H7 (cell line): ENCODE data around the gene GGCX. TPM values are rescaled to one million over a fixed set of nuclear protein-coding genes. Genes with fewer than 3 reads are reported as not detected.
A peak's percentile ranks its signal among the peaks of the same experiment; 100 is the strongest.
"Not testable (repeated sequence)": the region's sequence is repeated elsewhere in the genome, so short reads cannot be mapped to it uniquely, and the experiment has no call there.

Experiments used
- DNase-seq: peaks from one replicate; pipeline ENCODE4 v3.0.0; 2012
- H3K27me3 ChIP-seq: 2 replicates; pipeline ENCODE4 v1.6.0; 2011; ENCODE audit warnings: mild to moderate bottlenecking, low read length; ENCODE audit not compliant: control insufficient read depth, insufficient read depth
- H3K36me3 ChIP-seq: replicated peaks from 2 replicates; pipeline ENCODE4 v1.5.1; 2011; ENCODE audit warnings: low read length; ENCODE audit not compliant: control insufficient read depth, insufficient read depth
- H3K4me3 ChIP-seq: 2 replicates; pipeline ENCODE4 v1.5.1; 2011; ENCODE audit warnings: low read depth, mild to moderate bottlenecking, control low read depth, low read length, moderate library complexity; ENCODE audit not compliant: insufficient read depth
- total RNA-seq: library from RNA; depleted of rRNA; stranded (reverse); fragments of >200 nt; shearing (Covaris generic); gene quantifications from 2 replicates; pipeline ENCODE4 v1.2.3, GENCODE V29; 2014; rRNA removed

Gene GGCX
- total RNA-seq, result 23.3 and 33.0 TPM in 2 replicates

DNA sequence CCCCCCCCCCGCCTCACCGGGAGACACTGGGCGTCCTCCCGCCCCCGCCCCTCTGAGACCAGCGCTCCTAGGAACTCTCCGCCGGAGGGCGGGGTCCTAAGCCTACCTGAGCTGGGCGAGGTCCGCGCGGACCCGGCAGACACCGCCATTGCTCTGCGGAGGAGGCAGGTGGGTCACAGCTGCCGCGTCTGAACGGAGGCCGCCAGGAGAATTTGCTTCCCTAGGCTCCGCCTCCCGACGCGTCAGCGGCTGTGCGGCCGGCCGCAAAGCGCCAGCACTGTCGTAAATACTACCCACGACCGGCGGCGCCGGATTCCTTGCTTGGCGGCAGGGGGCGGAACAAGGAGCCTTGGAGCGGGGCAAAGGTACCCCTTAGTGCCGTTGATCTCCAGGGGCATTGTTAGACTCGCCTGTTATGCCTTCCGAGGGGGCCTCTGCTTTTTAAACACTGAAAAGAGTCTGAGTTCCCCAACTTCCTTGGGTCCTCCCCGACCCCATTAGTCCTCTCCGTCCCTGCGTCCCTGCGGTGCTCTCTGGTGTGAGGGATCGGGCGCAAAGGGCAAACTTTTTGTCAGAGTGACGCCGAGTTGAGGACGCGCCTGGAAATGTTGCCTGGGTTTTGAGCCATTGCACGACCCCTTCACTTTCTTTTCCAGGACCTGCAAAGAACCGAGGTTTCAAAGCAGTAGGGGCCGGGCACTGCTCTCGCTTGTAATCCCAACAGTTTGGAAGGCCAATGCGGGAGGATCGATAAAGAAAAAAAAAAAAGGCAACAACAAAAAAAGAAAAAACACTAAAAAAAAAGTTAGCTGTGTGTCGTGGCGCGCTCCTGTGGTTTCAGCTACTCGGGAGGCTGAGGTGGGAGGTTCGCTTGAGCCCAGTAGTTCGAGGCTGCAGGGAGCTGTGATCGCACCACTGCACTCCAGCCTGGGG lies at the start of gene GGCX:
TSS of gene GGCX (minus strand) at position 214 of the 933 bp plus-strand sequence. CDS start at position 149, 65 bp downstream.
- H3K36me3 ChIP-seq, result peaks cover 9% of the 10 kb centered on the region
- peak; percentile 96 for DNase-seq
- peak within 1 kb of the TSS; percentile 84 for H3K4me3 ChIP-seq
- H3K27me3 ChIP-seq, result no peaks in the 10 kb centered on the region

DNA sequence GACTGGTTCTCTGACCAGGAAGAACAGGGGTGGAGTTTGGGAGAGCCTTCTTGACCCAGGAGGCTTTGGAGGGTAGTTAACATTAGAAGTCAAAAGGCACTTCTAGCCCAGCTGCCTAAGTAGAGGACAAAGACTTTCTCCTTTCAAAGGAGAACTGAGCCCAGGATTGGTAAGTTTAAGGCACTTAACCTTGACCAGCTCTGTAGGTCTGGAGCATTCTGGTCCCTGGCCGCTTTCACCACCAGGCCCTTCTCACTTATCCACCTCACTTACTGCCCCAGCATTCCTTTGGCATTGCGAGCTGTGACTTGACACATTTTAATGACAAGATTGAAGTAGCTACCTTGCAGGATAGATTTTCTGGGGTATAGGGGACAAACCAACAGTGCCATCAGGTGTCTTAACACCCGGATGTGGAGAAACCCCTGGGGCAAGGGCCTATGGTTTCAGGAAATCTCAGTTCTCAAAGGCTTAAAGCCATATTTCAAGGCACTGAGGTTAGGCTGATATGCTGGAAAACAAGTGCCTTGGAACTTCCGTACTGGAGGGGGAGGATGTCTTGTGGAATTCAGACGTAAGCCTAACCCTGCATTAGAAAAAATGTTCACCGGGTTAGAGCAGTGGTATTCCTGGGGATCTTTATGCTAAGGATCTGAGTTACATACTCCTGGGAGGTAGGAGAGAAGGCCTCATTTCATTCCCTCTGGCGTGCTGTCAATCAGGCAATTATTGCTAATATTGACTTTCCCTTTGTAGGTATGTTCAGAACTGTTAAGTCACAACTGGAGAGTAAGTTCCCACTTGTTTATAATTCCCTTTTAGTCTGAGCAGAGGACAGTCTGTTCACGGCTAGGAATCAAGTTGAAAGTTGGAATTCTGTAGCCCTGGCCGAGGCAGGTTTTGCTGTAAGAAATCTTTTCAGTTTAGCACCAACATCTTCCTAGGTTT lies 46.2 kb upstream of the GGCX start:
- DNase-seq, result no peak
- H3K36me3 ChIP-seq, result peaks cover 7% of the 10 kb centered on the region
- H3K27me3 ChIP-seq, result no peaks in the 10 kb centered on the region
- H3K4me3 ChIP-seq, result no peak overlapping the region

DNA sequence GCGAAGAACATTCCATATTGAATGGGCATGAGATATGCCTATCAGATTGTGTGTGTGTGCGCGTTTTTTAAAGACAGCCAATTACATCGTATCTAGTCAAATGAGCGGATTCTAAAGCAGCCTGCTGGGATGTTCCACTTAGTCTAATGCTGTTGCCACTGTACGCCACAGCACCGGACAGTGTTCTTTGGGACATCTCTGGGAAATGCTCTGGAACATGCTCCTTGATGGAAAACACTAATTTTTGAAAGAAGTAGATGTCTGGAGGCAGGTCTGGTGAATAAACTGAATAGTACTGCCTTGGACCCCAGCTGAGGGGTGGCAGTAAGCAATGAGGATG lies 44.8 kb upstream of the GGCX start:
- peaks cover 7% of the 10 kb centered on the region for H3K36me3 ChIP-seq

GRCh38 chr2:85605406-85606115 lies 44.3 kb upstream of the GGCX start:
- peak; percentile 23 for DNase-seq
- Histone ChIP-seq H3K27me3 (no peaks in the 10 kb centered on the region), H3K4me3 (no peak overlapping the region), H3K36me3 (peaks cover 7% of the 10 kb centered on the region)

More for the DNA sequence above, 44.8 kb upstream of the GGCX start:
- Histone ChIP-seq H3K4me3 (no peak overlapping the region), H3K27me3 (no peaks in the 10 kb centered on the region)
- peak; percentile 12 for DNase-seq

GRCh38 chr2:85604568-85605339 lies 43.5 kb upstream of the GGCX start:
- DNase-seq, result peak; percentile 30
- H3K36me3 ChIP-seq, result peaks cover 7% of the 10 kb centered on the region
- H3K4me3 ChIP-seq, result no peak overlapping the region

DNA sequence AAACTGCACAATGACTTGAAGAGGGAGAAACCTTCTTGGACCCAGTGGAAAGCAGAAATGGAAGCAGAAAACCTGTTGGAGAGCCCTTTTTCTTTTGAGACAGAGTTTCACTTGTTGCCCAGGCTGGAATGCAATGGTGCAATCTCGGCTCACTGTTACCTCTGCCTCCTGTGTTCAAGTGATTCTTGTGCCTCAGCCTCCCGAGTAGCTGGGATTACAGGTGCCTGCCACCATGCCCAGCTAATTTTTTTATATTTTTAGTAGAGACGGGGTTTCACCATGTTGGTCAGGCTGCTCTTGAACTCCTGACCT lies 42.8 kb upstream of the GGCX start:
- H3K27me3 ChIP-seq, H3K36me3 ChIP-seq, DNase-seq, H3K4me3 ChIP-seq: not testable (repeated sequence)

More at GRCh38 chr2:85604568-85605339, 43.5 kb upstream of the GGCX start:
- no peaks in the 10 kb centered on the region for H3K27me3 ChIP-seq

GRCh38 chr2:85602476-85603234 lies 41.4 kb upstream of the GGCX start, which contains the start of gene TMEM150A:
TMEM150A (minus strand) TSS chr2:85602698; CDS start chr2:85601948, 750 bp downstream.
- peak within 1 kb of the TSS; percentile 94 for H3K4me3 ChIP-seq
- peak; percentile 97 for DNase-seq
- H3K27me3 ChIP-seq, result no peaks in the 10 kb centered on the region
- peaks cover under 1% of the 10 kb centered on the region for H3K36me3 ChIP-seq

DNA sequence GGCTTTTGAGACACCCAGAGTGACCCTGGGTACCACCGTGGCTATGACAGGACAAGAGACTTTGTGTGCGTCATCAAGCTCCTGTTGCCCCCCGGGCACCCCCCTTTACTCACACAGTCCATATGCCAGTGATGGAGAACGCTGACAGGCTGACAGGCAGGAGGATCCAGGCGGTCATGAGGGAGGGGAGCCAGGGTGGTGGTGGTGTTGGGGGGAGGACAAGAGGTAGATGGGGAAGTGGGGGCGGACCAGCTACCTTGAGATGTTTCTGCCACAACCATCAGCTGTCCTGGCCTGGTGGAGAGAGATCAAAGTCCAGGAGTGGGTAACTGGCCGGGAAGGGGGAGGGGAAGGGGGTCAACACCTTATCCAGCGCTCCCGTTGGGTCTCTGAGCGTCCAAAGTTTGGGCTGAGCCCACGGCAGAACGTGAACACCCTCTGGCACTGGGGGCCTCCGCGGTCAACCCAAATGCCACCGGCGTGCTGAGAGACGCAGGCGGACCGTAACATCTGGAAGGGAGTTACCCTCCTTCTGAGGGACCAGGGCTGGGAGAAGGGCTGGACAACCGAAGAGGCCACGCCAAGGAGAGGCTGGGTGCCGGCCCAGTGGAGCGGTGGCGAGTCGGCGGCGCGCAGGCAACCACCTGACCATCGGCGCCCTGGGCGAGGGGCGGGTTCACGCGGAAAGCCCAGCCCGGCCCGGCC lies 40.6 kb upstream of the GGCX start:
- H3K36me3 ChIP-seq, result peaks cover 4% of the 10 kb centered on the region
- DNase-seq, result peak; percentile 91
- H3K4me3 ChIP-seq, result peak overlapping the region; percentile 94
- no peaks in the 10 kb centered on the region for H3K27me3 ChIP-seq

GRCh38 chr2:85600951-85601770 lies 39.9 kb upstream of the GGCX start:
- peak; percentile 17 for DNase-seq
- no peaks in the 10 kb centered on the region for H3K27me3 ChIP-seq
- peaks cover 7% of the 10 kb centered on the region for H3K36me3 ChIP-seq
- H3K4me3 ChIP-seq, result no peak overlapping the region; the same call in 1 of the 2 replicates

- Histone ChIP-seq H3K4me3 (no peak overlapping the region), H3K27me3 (no peaks in the 10 kb centered on the region)
- peak; percentile 19 for DNase-seq
Observed at GRCh38 chr2:85600235-85600575, 38.9 kb upstream of the GGCX start.

DNA sequence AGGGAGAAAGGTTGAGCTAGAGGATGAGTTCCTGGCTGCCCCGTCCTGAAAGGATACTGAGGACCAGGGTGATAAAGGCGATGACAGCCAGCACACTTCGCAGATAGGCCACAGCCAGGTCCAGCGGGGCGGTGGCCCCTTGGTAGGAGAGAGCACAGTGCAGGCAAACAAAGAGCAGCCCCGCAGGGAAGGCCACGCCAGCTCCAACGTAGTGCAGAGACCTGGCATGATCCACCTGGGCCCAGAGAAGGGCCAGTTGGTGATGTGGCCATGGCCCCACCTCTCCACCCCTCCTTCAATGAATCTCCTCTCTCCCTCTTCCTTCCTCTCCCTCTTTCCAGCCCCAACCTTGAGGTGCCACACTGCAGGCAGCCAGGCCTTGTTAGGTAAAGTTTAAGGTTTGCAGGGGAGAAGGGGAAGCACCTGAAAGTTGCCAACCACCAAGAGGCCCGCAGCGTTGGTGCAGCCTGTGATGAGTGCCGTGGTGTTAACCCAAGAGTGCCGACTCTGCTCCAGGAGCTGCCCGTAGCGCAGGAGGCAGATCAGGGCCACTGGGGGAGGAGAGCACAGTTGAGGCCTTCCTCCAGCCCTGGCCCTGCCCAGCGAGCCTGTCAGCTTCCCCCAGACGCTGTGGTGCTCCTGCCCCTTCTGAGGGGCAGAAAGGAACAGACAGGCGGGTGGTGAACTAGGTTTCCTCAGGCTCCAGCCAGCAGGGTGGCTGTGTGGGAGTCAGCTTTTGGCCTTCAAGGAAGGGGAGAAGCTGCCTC lies 38.4 kb upstream of the GGCX start:
- DNase-seq, result peak; percentile 20
- Histone ChIP-seq H3K36me3 (peaks cover 7% of the 10 kb centered on the region), H3K27me3 (no peaks in the 10 kb centered on the region), H3K4me3 (no peak overlapping the region)

More at GRCh38 chr2:85600235-85600575, 38.9 kb upstream of the GGCX start:
- H3K36me3 ChIP-seq, result peaks cover 7% of the 10 kb centered on the region
